Esophagus muscularis mucosa (tissue), 4 donors: ENCODE data around the gene CCDC82.

Source experiments
- CTCF ChIP-seq, 3 experiments: fragments of 200-600 bp in 2 of 3; fragments of 450-650 bp in 1 of 3; sonication (generic) in 2 of 3; IDR thresholded peaks; one replicate each; pipeline ENCODE4 v1.5.1; 2017 to 2019; ENCODE audit warnings: antibody characterized with exemption in 3 of 3, mild to moderate bottlenecking in 2 of 3, moderate library complexity in 1 of 3
- EP300 ChIP-seq: sonication (generic); formaldehyde crosslinking; IDR thresholded peaks from one replicate; pipeline ENCODE4 v1.6.1; 2017; ENCODE audit warnings: antibody characterized with exemption
- POLR2A ChIP-seq: fragments of 450-650 bp; IDR thresholded peaks from one replicate; pipeline ENCODE4 v1.6.1; 2017; ENCODE audit warnings: antibody characterized with exemption, moderate library complexity, mild to moderate bottlenecking, low read depth
- POLR2AphosphoS5 ChIP-seq, 2 donors: sonication (generic); formaldehyde crosslinking; IDR thresholded peaks; one replicate each; pipeline ENCODE4 v1.6.1; 2017; ENCODE audit warnings: antibody characterized with exemption in 2 of 2

GRCh38 chr11:96373826-96374225 is 15.9 kb downstream of the CCDC82 start:
- TF ChIP-seq CTCF (IDR thresholded peaks at IDR 0.05) = no peak
- TF ChIP-seq POLR2A = no peak
- no peak for TF ChIP-seq POLR2AphosphoS5 (IDR thresholded peaks at IDR 0.05)
- TF ChIP-seq EP300 = no peak
